Upper lobe of left lung (tissue), 4 donors: ENCODE measurements around the gene XXYLT1.
"Not testable (repeated sequence)": the region's sequence is repeated elsewhere in the genome, so short reads cannot be mapped to it uniquely, and the experiment has no call there.

Experiments used
- CTCF ChIP-seq, 6 experiments: fragments of 450-650 bp in 4 of 6; fragments of 200-600 bp in 2 of 6; sonication (generic) in 2 of 6; IDR thresholded peaks; one replicate each; pipeline ENCODE4 v1.5.1; 2016 to 2019; ENCODE audit warnings: antibody characterized with exemption in 6 of 6
- POLR2A ChIP-seq, 4 donors: fragments of 450-650 bp; IDR thresholded peaks; one replicate each; pipeline ENCODE4 v1.5.1; 2016 to 2017; ENCODE audit warnings: antibody characterized with exemption in 4 of 4, mild to moderate bottlenecking in 2 of 4

DNA sequence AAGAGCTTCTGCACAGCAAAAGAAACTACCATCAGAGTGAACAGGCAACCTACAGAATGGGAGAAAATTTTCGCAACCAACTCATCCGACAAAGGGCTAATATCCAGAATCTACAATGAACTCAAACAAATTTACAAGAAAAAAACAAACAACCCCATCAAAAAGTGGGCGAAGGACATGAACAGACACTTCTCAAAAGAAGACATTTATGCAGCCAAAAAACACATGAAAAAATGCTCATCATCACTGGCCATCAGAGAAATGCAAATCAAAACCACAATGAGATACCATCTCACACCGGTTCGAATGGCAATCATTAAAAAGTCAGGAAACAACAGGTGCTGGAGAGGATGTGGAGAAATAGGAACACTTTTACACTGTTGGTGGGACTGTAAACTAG, 52.6 kb downstream of the XXYLT1 start:
- TF ChIP-seq CTCF, POLR2A (IDR thresholded peaks at IDR 0.05): not testable (repeated sequence)
